Omental fat pad (tissue), 4 donors: Measurements from ENCODE around the gene CACNG7. TPM values are rescaled to one million over a fixed set of nuclear protein-coding genes. Genes with fewer than 3 reads are reported as not detected.

ENCODE experiments used
- ATAC-seq: fragments of 150-250 bp; one replicate; pipeline ENCODE4 v1.9.1; 2016; ENCODE audit warnings: mild to moderate bottlenecking, moderate library complexity; ENCODE audit not compliant: low FRiP score
- DNase-seq: peaks from one replicate; pipeline ENCODE4 v3.0.0-alpha.2; 2019; ENCODE audit warnings: low spot score
- total RNA-seq, 4 donors: library from RNA; depleted of rRNA; stranded (reverse); fragments of >200 nt; gene quantifications; one replicate each; pipeline ENCODE4 v1.1.0, GENCODE V29; 2016
- TF ChIP-seq, protein P1 (sequence below), 3 donors: fragments of 450-650 bp; IDR thresholded peaks; one replicate each; pipeline ENCODE4 v1.5.1; 2016 to 2017; ENCODE audit warnings: antibody characterized with exemption in 3 of 3, mild to moderate bottlenecking in 3 of 3, moderate library complexity in 2 of 3

The CACNG7 gene
- total RNA-seq, 4 donors from 2014 or later = not detected

- TF ChIP-seq, protein P1, sequence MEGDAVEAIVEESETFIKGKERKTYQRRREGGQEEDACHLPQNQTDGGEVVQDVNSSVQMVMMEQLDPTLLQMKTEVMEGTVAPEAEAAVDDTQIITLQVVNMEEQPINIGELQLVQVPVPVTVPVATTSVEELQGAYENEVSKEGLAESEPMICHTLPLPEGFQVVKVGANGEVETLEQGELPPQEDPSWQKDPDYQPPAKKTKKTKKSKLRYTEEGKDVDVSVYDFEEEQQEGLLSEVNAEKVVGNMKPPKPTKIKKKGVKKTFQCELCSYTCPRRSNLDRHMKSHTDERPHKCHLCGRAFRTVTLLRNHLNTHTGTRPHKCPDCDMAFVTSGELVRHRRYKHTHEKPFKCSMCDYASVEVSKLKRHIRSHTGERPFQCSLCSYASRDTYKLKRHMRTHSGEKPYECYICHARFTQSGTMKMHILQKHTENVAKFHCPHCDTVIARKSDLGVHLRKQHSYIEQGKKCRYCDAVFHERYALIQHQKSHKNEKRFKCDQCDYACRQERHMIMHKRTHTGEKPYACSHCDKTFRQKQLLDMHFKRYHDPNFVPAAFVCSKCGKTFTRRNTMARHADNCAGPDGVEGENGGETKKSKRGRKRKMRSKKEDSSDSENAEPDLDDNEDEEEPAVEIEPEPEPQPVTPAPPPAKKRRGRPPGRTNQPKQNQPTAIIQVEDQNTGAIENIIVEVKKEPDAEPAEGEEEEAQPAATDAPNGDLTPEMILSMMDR (IDR thresholded peaks at IDR 0.05) = no peak
- ATAC-seq (no peak), DNase-seq (no peak)
These were observed 44.3 kb downstream of the CACNG7 start for GRCh38 chr19:53953383-53953782.

DNA sequence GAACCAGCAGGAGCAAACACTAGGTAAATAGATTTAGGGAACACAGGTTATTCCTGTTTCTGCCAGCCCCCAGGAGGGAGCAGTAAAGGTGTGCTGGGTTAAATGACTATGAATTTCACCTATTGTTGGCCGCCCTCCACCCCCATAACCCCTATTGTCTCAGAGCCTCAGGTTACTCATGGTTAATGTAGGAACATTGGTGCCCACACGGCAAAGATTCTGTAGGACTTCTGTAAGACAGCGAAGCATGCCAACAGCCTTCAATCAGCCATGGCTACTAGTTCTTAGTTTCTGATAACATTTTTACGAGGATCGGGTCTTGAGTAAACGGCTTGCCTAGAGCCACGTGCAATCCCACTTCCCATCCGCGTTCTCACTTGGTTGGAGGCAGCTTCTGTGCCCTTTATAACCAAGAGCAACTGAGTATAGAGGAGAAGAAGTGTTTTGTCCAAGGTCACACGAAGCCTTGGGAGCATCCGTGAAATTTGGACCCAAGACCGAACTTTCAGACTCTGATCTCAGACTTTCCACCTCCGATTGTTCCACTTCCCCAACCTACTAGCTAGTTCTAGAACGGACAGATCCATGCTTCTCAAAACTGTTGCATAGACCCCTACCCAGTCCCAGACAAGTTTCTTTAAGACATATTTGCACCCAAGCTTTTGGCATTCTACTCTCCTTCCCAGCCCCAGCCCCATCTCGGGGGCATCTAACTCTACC lies 48.5 kb downstream of the CACNG7 start:
- ATAC-seq = no peak
- DNase-seq = no peak
- TF ChIP-seq, protein P1 (IDR thresholded peaks at IDR 0.05) = no peak

GRCh38 chr19:53958168-53958571 lies 49.1 kb downstream of the CACNG7 start:
- DNase-seq = no peak
- no peak for ATAC-seq
- TF ChIP-seq, protein P1 (IDR thresholded peaks at IDR 0.05) = no peak

DNA sequence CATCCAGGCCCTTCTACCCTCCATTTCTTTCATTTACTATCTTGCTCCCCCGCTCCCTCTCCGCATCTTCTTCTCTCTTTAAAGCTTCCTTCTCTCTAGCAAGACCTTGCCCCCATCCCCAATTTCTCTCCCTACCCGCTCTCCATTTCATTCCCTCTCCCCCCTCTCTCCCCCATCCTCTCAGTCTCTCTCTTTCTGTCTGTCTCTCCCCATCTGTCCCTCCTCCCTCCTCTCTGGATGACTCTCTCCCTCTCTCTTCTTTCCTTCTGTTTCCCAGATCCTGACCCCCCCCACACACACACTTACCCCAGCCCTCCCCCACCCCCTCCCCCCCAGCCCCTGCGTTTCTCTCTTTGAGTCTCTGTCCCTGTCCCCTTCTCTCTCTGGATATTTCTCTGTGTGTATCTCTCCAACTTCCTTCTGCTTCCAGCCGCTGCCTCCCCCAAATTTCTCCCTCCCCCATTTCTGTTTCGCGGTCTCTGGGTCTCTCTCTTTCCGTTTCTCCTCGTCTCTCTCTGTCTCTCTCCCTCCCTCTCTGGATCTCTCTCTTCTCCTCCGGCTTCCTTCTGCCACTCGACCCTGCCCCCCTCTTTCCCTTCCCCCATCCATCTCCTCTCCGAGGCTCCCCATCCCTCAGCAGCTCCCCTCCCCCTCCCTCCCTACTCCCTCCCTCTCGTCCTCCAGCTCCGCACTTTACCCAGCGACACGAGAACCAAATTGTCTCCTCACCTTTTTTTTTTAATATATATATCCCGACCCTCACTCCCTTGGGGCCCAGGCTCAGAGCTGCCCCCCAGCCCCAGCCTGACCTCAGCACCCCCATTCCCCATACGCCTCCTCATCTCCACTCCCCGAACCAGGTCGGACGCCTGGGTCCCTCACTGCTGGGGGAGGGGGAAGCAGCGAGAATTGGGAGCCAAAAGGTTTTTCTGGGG lies 50.0 kb downstream of the CACNG7 start:
- TF ChIP-seq, protein P1 (IDR thresholded peaks at IDR 0.05) = no peak
- ATAC-seq (no peak), DNase-seq (no peak)

DNA sequence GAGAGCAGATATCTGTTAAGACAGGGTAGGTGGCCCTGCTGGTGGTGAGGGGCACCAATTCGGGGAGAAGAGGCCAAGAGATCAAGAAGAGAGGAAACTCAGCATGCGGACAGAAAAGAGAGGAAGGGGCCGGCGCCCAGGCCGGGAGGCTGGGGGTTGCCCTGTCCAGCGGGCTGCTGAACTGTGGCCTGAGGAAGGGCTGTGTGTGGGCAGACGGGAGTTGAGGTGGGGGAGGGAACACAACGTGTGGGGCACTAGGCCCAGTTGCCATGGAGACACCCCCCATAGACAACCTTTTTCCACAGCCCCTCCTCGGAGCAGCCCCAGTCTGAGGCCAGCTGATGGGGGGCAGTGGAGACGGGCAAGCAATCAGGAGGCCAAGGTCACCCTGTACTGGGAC lies 51.1 kb downstream of the CACNG7 start:
- DNase-seq (no peak), ATAC-seq (no peak)
- TF ChIP-seq, protein P1 (IDR thresholded peaks at IDR 0.05) = no peak

- ATAC-seq (no peak), DNase-seq (no peak)
- TF ChIP-seq, protein P1 (IDR thresholded peaks at IDR 0.05) = no peak
These were observed 51.8 kb downstream of the CACNG7 start for GRCh38 chr19:53960886-53961285.
